ENCODE data around the gene DBF4B. TPM values are rescaled to one million over a fixed set of nuclear protein-coding genes. Genes with fewer than 3 reads are reported as not detected.

The DBF4B gene
- total RNA-seq, 1 experiment from 2014 or later = 26.1 TPM

- ChIA-PET POLR2A (interaction anchor here (0.6 kb wide), 1 partner anchor 107 kb away, joined by 3 read pairs; no protein-coding TSS in a partner anchor), CTCF (interaction anchor here (1.1 to 5.3 kb wide), 6 partner anchors 65 to 244 kb away, joined by 3 to 52 read pairs (median 8); no protein-coding TSS in a partner anchor), RAD21 (ENCODE audit: low non-redundant PET in 1 of 2, low total read pairs in 2 of 2, uncharacterized antibody in 2 of 2, unreplicated experiment in 2 of 2) (no interaction called here)
- Histone ChIP-seq H3K4me1 (ENCODE audit: control insufficient read depth in 1 of 2, insufficient read depth in 2 of 2, low read length in 2 of 2) (peaks cover 3 to 44% of the 10 kb centered on the region in 2 experiments; a peak in 3 of 4 replicates), H3K79me2 (ENCODE audit: insufficient read depth, low read length) (no peaks in the 10 kb centered on the region), H3K9me3 (ENCODE audit: control insufficient read depth in 1 of 2, insufficient read depth in 1 of 2, low read depth in 1 of 2, low read length in 2 of 2) (no peaks in the 10 kb centered on the region), H3K27me3 (ENCODE audit: insufficient read depth, low read length) (no peaks in the 10 kb centered on the region), H2AFZ (ENCODE audit: low read depth, low read length, poor library complexity, severe bottlenecking) (no peak overlapping the region), H3K9ac (ENCODE audit: low read length) (no peak overlapping the region), H3K36me3 (ENCODE audit: control insufficient read depth in 1 of 2, insufficient read depth in 2 of 2, low read length in 2 of 2) (no peaks in the 10 kb centered on the region), H4K20me1 (ENCODE audit: insufficient read depth) (no peaks in the 10 kb centered on the region), H3K4me3 (replicated peaks in 1 of 2; ENCODE audit: low read depth in 1 of 2, low read length in 2 of 2) (no peak overlapping the region), H3K9me2 (ENCODE audit: insufficient read depth) (no peaks in the 10 kb centered on the region), H3K4me2 (ENCODE audit: low read length) (no peak overlapping the region), H3K27ac (ENCODE audit: low read depth, low read length) (no peak overlapping the region; the same call in 1 of the 2 replicates)
- intact Hi-C loops (cut with micrococcal nuclease) = loop anchor here (10.0 kb wide), 2 partner anchors 317 to 357 kb away; partner anchors contain the start of genes ACBD4 and PLCD3
- no peak for ATAC-seq
- no TSS peak for BruUV-seq (replicated peaks)
- DNase-seq (ENCODE audit: low read depth, low spot score) = no peak
- TF ChIP-seq CTCF (IDR thresholded peaks at IDR 0.05 in 2 of 3, conservative IDR thresholded peaks at IDR 0.05 in 1 of 3; ENCODE audit: borderline replicate concordance in 1 of 3, insufficient read depth in 1 of 3, low read depth in 2 of 3, low read length in 2 of 3) (no peak), ZBTB33 (IDR thresholded peaks at IDR 0.05; ENCODE audit: extremely low read depth, insufficient replicate concordance, low read length) (no peak), POLR2AphosphoS5 (IDR thresholded peaks at IDR 0.05; ENCODE audit: low read depth, low read length) (no peak), TCF7L2 (IDR thresholded peaks at IDR 0.05; ENCODE audit: borderline replicate concordance, extremely low read depth, insufficient read depth, insufficient read length) (no peak), REST (IDR thresholded peaks at IDR 0.05; ENCODE audit: low read depth) (no peak), FOSL1 (IDR thresholded peaks at IDR 0.05; ENCODE audit: low read depth) (no peak), EGR1 (IDR thresholded peaks at IDR 0.05; ENCODE audit: low read depth) (no peak), ATF3 (IDR thresholded peaks at IDR 0.05) (no peak), JUND (IDR thresholded peaks at IDR 0.05) (no peak), SP1 (IDR thresholded peaks at IDR 0.05; ENCODE audit: low read depth) (no peak), MAX (IDR thresholded peaks at IDR 0.05) (no peak), CBX3 (IDR thresholded peaks at IDR 0.05; ENCODE audit: low read depth) (no peak), RAD21 (IDR thresholded peaks at IDR 0.05; ENCODE audit: low read depth) (no peak), SRF (IDR thresholded peaks at IDR 0.05; ENCODE audit: low read depth) (no peak), YY1 (IDR thresholded peaks at IDR 0.05; ENCODE audit: extremely low read depth, insufficient replicate concordance, low read depth, low read length) (no peak), POLR2A (IDR thresholded peaks at IDR 0.05; ENCODE audit: borderline replicate concordance, extremely low read depth, insufficient read depth, insufficient read length) (no peak), ZFX (IDR thresholded peaks at IDR 0.05) (no peak), SIN3A (IDR thresholded peaks at IDR 0.05; ENCODE audit: low read depth) (no peak)
Observed at GRCh38 chr17:44777394-44778348, 69.2 kb downstream of the DBF4B start.
